AG09309 (cell line): ENCODE data around the gene GRIN2C.

Experiments
- DNase-seq: peaks from one replicate; pipeline ENCODE4 v3.0.0-alpha.2; 2010; ENCODE audit warnings: low read depth
- H3K4me3 ChIP-seq: 2 replicates; pipeline ENCODE4 v1.5.1; 2011; ENCODE audit warnings: mild to moderate bottlenecking, low read depth, low read length, moderate library complexity; ENCODE audit not compliant: control insufficient read depth
- TF ChIP-seq, protein P1 (sequence below): IDR thresholded peaks from 2 replicates; pipeline ENCODE4 v1.5.1; 2011; ENCODE audit warnings: mild to moderate bottlenecking, low read depth, low read length, inconsistent platforms; ENCODE audit not compliant: insufficient read depth, control insufficient read depth; ENCODE audit errors: missing control alignments

The GRIN2C gene

DNA sequence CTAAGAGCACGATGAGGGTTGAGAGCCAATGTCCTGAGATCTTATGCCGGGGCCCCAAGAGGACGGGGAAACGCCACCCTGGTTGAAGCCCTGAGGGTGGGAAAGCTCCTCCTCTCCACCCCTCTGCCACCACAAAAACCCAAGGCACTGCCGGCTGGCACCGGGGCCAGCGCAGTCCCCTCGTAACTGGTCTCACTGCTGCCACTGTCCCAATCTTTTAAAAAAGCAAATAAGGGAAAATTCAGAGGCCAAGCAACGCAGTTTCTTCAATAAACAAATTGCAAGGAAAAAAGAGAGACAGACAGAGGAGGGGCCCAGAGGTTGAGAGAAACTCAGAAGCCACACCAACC lies 6.7 kb downstream of the GRIN2C start:
- no peak for DNase-seq
- TF ChIP-seq, protein P1, sequence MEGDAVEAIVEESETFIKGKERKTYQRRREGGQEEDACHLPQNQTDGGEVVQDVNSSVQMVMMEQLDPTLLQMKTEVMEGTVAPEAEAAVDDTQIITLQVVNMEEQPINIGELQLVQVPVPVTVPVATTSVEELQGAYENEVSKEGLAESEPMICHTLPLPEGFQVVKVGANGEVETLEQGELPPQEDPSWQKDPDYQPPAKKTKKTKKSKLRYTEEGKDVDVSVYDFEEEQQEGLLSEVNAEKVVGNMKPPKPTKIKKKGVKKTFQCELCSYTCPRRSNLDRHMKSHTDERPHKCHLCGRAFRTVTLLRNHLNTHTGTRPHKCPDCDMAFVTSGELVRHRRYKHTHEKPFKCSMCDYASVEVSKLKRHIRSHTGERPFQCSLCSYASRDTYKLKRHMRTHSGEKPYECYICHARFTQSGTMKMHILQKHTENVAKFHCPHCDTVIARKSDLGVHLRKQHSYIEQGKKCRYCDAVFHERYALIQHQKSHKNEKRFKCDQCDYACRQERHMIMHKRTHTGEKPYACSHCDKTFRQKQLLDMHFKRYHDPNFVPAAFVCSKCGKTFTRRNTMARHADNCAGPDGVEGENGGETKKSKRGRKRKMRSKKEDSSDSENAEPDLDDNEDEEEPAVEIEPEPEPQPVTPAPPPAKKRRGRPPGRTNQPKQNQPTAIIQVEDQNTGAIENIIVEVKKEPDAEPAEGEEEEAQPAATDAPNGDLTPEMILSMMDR, result no peak
- no peak overlapping the region for H3K4me3 ChIP-seq

DNA sequence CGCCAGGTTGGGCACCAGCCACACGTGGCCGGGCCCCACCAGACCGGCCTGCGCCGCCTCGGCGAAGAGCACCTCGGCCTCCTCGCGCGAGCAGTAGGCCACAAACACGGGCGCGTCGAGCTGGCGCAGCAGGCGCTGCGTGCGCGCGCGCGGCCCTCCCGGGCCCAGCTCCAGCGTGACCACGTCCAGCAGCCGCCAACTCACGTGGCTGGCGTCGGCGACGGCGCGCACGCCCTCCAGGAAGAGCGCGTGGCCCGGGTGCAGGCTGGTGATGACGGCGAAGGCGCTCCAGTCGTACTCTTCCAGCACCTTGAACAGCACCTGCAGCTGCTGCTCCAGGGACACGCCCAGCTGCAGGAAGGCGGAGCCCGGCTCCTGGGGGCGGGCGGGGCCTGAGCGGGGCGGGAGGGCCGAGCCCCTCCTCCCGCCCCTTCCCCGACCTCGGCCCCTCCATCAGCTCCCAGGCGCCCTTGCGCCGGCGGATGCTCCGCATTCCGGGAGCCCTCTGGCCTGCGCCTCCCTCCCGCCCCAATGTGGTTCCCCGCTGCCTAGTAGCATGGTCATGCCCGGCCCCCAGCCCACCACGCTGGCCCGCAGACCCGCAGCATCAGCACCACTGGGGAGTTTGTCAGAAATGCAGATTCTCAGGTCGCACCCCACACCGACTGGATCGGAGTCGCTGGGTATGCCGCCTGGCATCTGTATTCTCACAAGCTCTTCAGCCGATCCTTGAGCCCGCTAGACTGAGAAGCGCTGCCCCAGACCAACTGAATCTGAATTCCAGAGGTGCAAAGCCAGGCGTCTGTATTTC lies 7.2 kb downstream of the GRIN2C start:
- H3K4me3 ChIP-seq, result no peak overlapping the region
- TF ChIP-seq, protein P1, result no peak

DNA sequence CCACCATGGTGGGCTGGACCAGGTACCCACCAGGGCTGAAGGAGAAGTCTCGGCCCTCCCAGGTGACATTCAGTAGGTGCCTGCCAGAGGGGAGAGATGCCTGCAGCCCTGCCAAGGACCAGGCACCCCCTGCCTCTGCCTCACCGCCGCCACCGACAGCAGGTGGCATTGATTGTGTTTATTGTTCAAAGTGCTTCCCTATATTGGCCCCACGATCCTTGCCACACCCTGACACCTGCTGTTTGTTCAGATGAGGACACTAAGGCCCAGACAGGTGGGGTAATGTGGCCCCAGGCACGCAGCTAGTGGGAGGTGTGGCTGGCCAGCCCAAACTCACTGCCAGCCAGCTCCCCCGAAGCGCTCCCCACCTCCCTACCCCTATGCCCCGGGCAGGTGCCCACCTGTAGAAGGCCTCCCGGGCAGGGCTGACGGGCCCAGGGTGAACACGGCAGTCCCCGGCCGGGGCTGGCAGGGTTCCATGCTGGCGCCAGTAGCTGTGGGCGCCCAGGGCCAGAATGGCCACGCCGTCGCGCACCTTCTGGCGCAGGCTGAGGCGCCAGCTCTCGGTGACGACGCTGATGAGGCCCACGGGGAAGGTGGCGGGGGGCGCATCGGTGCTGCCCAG lies 8.0 kb downstream of the GRIN2C start:
- TF ChIP-seq, protein P1, result no peak
- no peak for DNase-seq
- no peak overlapping the region for H3K4me3 ChIP-seq

More for the DNA sequence above, 7.2 kb downstream of the GRIN2C start:
- no peak for DNase-seq

DNA sequence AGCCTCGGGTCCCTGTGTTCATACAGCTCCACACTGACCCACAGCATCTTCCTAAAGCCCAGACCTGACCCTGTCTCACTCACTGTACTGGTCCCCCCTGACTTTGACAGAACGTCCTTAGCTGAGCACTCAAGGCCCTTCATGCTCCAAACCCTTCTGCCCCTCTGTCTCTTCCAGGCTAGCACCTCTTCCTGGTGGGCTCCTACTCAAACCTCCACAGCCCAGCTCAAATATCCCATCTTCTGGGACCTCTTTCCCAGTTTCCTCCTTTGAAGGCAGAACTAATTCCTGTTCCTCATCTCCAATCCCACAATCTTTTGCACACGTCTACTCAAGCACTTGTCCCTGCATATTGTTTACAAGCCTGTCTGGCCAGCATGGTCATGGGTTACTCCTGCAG lies 8.8 kb downstream of the GRIN2C start:
- TF ChIP-seq, protein P1, result no peak
- DNase-seq, result no peak
- no peak overlapping the region for H3K4me3 ChIP-seq

DNA sequence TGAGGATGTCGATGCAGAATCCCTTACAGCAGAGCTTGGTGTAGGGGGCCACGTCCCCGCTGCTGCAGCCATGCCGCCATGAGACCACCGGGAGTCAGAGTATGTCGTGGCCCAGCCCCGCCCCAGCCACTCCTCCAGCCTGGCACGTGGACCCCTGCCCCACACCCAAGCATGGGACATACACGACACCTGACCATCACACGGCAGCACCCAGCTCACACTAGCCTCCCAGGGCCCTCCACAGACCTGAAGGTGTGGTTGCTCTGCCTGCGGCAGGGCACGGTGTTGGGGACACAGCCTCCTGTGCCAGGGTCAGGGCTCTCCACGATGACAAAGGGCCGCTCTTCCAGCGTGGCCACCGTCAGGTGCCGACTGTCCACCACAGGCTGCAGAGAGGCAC lies 9.4 kb downstream of the GRIN2C start:
- DNase-seq, result no peak
- H3K4me3 ChIP-seq, result no peak overlapping the region
- TF ChIP-seq, protein P1, result no peak

DNA sequence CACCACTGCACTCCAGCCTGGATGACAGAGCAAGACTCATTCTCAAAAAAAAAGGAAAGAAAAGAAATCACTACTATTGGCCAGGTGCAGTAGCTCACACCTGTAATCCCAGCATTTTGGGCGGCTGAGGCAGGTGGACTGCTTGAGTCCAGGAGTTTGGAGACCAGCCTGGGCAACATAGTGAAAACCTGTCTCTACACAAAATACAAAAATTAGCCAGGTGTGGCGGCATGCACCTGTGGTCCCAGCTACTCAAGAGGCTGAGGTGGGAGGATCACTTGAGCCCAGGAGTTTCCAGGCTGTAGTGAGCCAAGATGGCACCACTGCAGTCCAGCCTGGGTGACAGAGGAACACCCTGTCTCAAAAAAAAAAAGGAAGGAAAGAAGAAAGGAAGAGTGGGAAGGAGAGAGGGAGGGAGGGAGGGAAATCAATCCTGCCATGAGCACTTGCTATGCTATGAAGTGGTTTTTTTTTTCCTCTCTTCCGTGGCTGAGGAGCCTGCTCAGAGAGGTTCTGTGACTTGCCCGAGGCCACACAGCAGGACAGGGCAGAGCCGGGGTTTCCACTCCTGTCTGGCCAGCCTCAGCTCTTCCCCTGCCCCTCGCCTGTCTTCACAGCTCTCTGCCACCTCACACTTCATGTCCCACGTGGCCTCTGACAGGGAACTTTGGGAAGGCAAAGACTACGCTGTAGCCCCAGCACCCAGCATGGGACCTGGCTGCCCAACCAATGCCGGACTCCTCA lies 10.9 kb downstream of the GRIN2C start:
- no peak for DNase-seq
- TF ChIP-seq, protein P1, result no peak

More for the DNA sequence above, 10.9 kb downstream of the GRIN2C start:
- H3K4me3 ChIP-seq, result no peak overlapping the region
